ENCODE results near the gene TNIP2.
"Not testable (repeated sequence)": the region's sequence is repeated elsewhere in the genome, so short reads cannot be mapped to it uniquely, and the experiment has no call there.

Gene TNIP2

DNA sequence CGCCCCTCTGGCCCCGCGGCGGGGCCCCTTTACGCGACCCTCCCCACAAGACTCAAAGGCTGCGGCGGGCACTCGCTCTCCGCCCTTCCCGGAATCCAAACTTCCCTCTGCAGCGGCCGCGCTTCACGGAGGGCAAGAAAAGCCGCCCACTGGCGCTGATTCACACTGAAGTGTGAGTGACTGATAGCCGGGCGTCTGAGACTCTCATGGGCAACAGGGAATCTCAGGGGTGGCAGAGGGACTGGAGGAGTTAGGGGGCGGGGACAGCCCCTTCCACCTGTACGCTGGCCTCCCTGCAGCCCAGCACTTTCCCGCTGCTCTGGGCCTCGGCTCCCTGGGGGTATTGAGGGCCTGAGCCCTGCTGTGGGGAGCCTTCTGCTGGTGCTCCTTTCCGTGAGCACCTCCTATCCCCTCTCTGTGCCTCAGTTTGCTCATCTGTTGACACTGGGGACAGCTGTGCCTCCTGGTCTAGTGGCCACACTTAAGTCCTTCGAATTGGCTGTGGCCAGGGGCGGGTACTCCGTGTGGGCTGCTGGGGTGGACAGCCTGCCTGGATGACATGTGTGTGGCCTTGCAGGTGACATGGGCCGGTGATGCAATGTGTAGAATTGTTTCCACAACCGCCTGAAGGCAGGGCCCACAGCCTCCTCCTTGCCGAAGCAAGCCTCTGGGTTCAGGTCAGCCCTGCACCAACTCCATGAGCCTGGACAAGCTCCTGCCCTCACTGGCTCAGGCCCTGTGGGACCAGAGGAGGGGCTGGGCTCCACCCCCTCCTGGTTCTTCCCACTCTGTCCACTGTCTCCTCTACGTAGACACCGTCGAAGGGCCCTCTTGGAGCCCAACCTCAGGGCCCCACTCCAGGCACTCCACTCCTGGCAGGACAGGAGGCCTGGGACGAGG lies 37.7 kb upstream of the TNIP2 start:
- DNase-seq, result no peak

DNA sequence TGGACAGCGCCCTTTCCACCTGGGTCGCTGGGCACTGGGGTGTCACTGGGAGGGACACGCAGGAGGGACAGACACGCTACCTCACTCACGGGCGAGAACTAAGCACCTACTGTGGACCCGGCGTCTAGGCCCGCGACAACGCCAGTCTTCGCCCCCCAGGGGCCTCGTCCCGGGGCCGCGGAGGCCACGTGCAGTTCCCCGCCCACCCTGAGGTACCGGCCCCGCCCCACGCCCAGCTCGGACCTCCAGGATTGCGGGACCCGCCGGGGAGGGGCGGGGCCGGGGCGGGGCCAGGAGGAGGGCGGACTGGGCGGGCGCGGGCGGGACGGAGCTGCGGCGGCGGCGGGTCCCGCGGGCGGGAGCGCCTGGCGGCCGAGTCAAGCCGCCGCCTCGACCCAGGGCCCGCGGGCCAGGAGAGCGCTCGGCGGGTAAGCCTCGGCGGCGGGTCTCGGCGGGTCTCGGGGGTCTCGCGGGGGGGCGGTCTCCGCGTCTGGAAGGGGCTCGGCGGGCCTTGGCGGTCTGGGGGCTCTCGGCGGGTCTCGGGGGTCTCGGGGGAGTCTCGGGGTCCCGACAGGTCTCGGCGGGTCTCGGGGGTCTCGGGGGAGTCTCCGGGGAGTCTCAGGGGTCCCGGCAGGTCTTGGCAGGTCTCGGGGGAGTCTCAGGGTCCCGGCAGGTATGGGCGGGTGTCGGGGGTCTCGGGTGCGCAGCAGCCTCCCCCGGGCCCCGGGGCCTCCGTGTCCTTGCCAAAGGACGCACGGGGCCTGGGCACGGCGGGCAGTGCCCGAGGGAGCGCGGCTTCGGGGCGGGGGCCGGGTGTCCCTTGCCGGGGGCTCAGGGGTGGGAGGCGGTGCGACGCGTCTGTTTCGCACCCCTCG lies 36.8 kb upstream of the TNIP2 start, which contains the start of gene SH3BP2:
SH3BP2 (plus strand) TSS at position 375 of the 875 bp plus-strand sequence. CDS start 27,533 bp downstream, outside the sequence.
- DNase-seq, result no peak

- DNase-seq, result no peak
Measured at GRCh38 chr4:2792396-2792710, 36.2 kb upstream of the TNIP2 start.

- no peak for DNase-seq
Measured at GRCh38 chr4:2791518-2792395, 35.6 kb upstream of the TNIP2 start.

DNA sequence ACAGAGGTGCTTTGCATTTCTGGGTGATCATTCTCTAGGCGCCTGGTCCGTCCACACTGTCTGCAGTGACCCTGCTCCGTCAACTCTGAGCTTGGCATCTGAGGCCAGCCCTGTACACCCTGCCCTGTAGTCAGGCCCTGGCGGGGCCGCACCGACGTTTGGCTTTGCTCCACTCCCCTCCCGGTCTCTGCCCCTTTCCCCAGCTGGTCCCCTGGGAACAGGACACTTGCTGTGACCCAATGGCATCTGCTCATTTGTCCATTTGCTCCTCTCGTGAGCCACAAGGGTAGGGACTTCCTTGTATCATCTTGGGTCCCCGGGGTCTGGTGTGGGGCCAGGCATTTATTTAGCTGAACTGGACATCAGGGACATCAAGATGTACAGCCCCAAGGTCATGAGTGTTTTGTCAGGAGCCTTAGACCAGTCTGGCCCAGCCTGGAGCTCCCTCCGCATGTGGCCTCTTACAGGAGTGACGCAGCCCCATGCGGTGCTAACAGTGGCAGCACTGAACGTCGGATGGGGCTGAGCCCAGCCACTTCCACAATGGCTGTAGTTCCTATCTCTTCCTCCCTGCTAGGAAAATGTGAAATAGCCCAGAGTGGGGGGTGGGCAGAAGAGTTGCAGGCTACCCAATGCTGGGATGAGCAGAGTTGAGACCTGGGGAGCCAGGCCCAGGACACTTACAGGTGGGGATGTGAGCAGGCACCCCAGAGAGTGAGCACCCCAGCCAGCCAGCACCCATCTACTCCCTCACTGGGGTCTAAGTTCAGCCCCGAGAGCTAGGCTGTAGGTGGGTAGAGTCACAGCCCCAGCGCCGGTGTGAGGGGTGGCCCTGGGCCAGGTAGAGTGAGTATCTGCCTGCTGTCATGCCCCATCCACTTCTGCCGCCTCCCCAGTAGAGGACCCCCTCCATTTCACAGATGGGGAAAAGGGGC lies 34.7 kb upstream of the TNIP2 start:
- DNase-seq, result no peak

- DNase-seq, result no peak
Measured at GRCh38 chr4:2789793-2790582, 33.9 kb upstream of the TNIP2 start.

DNA sequence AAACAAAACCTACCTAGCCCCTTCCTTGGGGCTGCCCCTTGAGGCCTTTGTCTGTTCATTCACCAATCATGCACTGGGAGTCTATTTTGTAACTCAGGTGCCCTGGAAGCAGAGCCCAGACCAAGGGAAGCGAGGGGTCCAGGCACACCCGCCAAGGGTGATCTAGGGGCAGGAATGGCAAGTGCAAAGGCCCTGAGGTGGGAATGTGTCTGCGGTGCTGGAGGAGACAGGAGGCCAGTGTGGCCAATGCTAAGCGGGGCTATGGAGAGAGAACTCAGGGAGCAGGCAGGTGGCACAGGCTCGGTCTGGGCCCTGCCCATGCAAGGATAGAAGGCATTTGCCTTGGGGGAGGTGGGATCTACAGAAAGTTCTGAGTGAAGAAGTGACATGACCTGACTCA lies 33.2 kb upstream of the TNIP2 start:
- no peak for DNase-seq

DNA sequence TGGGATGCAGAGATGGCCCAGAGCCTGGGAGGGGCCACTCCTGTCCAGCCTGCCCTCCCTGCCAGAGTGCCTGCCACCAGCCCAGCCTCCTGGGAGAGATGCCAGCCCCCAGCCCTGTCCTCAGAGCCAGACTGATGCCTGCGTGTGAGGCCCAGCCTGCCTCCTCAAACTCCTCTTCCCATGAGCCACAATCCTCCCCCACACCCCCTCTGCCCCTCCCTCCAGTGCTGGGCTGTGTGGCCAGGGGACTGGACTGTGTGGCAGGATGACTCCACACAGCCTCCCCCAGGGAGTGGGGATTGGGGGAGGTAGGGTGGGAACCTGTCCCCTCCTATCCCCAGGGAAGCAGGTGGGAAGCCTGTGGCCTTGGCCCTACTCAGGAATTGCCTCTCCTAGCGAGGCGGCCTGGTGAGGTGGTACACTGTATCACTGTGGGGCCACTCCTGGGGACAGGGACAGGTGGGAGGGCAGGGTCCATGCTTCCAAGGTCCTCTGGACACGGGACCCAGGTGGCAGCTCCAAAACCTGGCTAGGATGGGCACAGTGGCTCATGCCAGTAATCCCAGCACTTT lies 32.5 kb upstream of the TNIP2 start:
- no peak for DNase-seq

DNA sequence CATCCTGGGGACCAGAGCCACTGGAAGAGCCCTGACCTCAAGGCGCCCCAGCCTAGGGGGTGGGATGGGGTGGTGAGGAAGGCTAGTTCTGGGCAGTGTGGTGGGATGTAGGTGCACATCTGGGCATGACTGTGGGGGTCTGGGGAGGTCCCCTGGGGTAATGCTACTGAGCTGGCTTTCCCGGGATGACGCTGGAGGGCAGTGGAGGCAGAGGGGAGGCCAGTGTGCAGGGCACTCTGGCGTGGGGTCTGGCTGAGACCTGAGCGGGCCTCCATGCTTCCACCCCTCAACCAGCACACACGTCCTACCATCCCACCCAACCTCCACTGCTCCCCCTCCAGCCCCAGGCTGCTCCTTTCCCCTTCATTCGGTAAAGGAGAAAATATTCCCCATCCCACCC lies 32.0 kb upstream of the TNIP2 start:
- DNase-seq, result no peak

- no peak for DNase-seq
Measured at GRCh38 chr4:2787230-2788100, 31.3 kb upstream of the TNIP2 start.

DNA sequence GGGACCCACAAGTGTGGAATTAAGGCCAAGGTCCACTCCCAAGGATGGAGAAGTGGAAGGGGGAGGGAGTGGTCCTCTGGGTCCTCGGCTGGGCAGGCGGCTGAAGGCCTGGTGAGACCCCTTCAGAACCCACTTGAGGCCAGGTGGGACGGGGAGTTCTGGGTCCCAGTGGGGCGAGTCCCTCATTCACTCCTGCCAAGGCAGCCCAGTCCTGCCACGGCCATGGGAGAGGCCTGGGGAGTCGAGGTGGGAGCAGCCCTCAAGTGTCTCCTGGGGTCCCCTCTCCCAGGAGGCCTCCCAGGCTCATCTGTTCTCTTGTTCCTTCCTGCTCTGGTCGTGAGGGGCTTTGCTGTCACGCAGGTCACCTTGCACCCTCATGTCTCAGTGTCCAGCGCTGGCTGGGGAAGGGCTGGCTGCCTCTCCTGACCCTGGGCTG lies 30.7 kb upstream of the TNIP2 start:
- DNase-seq, result no peak

- DNase-seq, result no peak
Measured at GRCh38 chr4:2786152-2786671, 30.1 kb upstream of the TNIP2 start.

DNA sequence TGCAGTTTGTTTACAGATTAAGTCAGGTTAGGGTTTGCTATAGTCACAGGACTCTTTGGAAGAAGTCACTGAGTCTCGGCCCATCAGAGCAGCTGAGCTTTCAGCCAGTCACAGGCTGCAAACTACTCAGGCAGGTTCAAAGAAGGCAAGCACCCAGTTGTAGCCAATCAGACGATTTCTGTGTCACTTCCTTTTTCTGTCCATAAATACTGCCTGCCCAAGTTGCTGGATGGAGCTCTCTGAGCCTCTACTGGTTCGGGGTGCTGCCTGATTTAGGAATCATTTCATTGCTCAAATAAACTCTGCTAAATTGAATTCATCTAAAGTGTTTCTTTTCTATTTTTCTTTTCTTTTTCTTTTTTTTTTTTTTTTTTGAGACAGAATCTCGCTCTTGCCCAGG lies 29.5 kb upstream of the TNIP2 start:
- no peak for DNase-seq

GRCh38 chr4:2783790-2784189 lies 27.7 kb upstream of the TNIP2 start:
- DNase-seq, result no peak

DNA sequence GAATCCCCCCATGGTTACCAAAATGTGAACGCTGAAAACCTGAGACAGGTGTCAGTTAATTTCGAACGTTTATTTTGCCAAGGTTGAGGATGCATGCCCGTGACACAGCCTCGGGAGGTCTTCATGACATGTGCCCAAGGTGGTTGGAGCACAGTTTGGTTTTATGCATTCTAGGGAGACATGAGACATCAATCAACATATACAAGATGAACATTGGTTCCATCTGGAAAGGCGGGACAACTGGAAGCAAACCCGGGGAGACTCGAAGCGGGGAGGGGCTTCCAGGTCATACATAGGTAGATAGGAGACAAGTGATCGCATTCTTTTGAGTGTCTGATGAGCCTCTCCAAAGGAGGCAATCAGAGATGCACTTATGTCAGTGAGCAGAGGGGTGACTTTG lies 25.8 kb upstream of the TNIP2 start:
- no peak for DNase-seq

DNA sequence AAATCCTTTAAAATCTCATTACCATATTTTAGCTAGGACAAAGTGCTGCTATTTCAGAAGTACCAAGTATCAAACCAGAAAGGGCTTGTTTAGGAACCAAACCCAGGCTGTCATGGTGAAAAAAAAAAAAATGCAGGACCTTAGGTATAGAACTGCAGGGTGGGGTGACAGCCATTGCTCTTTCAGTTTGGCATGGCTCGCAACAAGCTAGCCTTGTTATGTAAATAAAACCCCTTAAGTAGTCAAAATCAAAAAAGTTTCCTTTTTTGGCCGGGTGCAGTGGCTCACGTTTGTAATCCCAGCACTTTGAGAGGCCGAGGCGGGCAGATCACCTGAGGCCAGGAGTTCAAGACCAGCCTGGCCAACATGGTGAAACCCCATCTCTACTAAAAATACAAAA lies 24.5 kb upstream of the TNIP2 start:
- DNase-seq, result not testable (repeated sequence)

DNA sequence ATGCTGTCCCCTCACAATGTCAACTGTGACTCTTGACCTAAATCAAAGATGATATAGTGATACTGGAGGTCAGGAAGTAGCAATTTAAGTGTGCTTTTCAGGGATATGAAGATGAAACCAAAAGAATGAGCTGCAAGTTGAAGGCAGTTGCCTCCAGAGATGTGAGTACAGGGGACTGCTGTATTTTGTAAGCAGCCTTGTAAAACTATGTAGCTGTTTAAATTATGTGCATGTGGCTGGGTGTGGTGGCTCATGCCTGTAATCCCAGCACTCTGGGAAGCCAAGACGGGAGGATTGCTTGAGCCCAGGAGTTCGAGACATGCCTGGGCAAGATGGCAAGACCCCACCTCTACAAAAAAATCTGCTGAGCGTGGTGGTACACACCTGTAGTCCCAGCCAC lies 15.1 kb upstream of the TNIP2 start:
- DNase-seq, result no peak

GRCh38 chr4:2768921-2769336 lies 12.8 kb upstream of the TNIP2 start:
- no peak for DNase-seq

GRCh38 chr4:2768124-2768523 lies 12.0 kb upstream of the TNIP2 start:
- DNase-seq, result no peak
